HG02759 (cell line): ENCODE measurements around the gene MIGA1.

ENCODE experiments used
- ATAC-seq: cut with Tn5 transposase; IDR thresholded peaks from one replicate; pipeline ENCODE4 v1.9.1; 2021; ENCODE audit warnings: mild to moderate bottlenecking, moderate library complexity; ENCODE audit not compliant: unreplicated experiment

The MIGA1 gene

GRCh38 chr1:77846966-77847365, 67.5 kb downstream of the MIGA1 start:
- no peak for ATAC-seq

DNA sequence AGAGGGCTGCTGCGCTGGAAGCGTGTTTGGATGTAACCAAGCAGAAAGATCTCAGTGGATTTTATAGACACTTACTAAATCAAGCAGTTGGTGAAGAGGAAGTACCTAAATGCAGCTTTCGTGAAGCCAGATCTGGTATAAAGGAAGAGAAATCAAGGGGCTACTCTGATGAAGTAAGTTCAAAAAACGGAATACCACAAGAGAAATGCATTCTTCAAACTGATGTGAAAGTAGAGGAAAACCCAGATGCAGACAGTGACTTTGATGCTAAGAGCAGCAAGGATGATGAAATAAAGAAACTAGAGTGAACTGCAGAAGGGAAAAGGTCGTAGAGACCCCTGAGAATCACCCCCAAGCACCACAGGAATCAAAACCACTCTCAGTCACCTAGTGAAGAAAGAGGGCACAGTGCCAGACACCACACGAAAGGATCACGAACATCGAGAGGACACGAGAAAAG, 68.2 kb downstream of the MIGA1 start:
- ATAC-seq = peak; percentile 48

DNA sequence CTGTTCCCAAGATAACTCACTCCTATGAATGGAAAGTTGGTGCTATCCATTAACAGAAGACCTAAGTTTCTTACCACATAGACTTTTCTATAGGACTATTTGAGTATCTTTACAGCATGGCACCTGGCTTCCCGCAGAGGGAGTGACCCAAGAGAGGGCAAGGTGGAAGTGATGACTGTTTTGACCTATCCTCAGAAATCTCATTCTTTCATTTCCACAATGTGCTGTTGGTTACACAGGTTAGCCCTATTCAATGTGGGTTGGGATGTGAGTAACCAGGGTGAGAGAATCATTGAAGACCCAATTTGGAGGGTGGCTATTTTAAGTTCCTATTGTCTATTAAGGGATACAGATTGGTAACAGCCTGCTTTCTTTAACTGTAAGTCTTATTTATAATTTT, 70.6 kb downstream of the MIGA1 start:
- ATAC-seq = no peak

DNA sequence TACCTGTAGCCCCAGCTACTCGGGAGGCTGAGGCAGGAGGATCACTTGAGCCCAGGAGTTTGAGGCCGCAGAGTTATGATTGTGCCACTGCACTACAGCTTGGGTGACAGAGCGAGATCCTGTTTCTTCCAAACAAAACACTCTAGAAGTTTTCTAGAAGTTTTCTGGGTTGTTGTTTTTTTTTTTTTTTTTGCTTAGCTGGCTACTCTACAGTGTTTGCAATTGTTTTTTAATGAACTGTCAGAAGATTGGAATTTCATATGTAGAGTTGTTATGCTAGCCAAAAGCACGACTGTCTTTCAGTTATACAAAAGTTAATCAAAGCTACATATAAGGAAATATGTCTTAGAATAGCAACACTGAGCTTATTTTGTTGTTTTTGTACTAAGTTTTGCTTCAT, 78.1 kb downstream of the MIGA1 start:
- ATAC-seq = no peak

GRCh38 chr1:77858725-77859124, 79.3 kb downstream of the MIGA1 start:
- ATAC-seq = no peak

DNA sequence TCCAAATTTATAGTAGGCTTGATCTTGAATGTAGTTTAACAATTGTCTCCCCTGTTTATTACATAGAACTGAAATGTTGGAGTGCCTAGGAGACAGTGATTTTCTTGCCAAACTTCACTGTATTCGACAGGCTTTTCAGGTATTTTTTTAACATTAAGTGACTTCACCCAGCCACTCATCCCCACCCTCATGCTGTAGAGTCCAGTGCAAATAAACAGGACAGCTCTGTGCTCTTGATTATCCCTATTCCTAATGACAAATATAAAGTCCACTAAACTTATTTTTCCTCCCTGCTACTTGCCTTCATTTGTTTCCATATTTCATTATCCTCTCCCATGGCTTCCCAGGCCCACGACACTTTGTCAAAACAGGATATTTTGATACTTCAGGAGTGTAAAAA, 79.8 kb downstream of the MIGA1 start:
- no peak for ATAC-seq

DNA sequence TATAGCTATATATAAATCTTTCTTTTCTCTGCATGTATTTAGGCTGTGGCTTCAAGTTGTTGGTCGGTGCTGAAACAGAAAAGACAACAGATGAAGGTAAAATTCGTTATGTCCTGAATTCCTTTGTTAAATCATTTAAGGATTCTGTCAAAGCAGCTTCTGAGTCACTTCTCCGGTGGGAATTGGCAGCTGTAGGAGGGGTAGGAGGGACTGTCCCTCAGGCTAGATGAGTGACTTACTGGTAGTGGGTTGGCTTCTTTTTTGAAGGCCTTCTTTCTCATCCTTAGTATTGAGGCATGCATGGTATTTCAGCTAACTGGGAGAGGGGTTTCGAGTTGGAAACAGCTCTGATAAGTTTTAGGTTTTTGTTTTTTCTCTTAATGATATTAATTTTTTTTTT, 86.8 kb downstream of the MIGA1 start:
- no peak for ATAC-seq

- no peak for ATAC-seq
Observed at GRCh38 chr1:77872645-77873044, 93.2 kb downstream of the MIGA1 start.

- no peak for ATAC-seq
Observed at GRCh38 chr1:77873461-77873860, 94.0 kb downstream of the MIGA1 start.

DNA sequence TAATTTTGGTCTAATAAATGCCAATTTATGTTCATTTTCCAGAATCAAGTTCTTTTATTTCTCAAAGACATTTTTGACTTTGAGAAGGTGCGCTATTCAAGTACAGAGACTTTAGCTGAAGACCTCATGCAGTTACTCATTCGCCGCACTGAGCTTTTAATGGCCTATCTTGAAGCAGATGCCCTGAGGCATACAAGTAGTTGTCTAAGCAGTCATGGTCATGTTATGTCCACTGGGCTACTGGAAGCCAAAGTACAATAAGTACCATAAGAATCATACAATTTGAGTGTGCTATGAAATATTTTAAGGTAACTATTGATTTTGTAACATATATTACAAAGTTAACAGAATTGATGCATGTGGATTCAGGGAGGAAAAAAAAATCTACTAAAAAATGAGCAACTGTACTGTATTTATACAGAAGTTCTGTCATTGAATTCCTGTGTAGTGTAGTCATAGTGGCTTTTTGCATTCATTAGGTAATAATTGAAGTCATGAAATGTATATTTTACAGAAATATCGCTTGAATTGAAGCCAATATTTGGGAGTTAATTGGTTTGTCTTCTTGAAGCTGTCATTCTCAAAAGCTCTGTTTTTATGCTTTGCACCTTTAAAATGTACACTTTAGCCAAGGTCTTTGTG, 95.5 kb downstream of the MIGA1 start:
- no peak for ATAC-seq

DNA sequence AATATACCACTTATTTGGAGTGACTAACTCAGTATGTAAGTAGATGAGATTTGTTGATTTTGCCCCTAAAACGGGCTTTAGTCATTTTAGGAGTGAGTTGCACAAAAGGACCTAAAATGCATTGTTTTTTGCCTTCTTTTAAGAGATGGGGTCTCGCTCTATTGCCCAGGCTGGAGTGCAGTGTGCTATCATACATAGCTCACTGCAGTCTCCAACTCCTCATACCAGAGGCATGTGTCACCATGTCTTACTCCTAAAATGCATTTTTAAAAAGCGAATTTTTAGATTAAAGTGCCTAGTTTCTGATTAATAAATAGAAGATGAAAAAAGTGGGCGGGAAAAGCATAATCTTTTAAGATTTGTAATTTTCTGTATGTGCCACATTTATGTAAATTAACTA, 97.4 kb downstream of the MIGA1 start:
- no peak for ATAC-seq

GRCh38 chr1:77881061-77881460, 101.6 kb downstream of the MIGA1 start:
- no peak for ATAC-seq

GRCh38 chr1:77882411-77882810, 103.0 kb downstream of the MIGA1 start:
- no peak for ATAC-seq

GRCh38 chr1:77888081-77888780, 108.8 kb downstream of the MIGA1 start, which contains the start of gene NEXN:
Gene NEXN (plus strand): TSS chr1:77888624. CDS start chr1:77916107, 27,483 bp downstream.
- peak; percentile 34 for ATAC-seq

DNA sequence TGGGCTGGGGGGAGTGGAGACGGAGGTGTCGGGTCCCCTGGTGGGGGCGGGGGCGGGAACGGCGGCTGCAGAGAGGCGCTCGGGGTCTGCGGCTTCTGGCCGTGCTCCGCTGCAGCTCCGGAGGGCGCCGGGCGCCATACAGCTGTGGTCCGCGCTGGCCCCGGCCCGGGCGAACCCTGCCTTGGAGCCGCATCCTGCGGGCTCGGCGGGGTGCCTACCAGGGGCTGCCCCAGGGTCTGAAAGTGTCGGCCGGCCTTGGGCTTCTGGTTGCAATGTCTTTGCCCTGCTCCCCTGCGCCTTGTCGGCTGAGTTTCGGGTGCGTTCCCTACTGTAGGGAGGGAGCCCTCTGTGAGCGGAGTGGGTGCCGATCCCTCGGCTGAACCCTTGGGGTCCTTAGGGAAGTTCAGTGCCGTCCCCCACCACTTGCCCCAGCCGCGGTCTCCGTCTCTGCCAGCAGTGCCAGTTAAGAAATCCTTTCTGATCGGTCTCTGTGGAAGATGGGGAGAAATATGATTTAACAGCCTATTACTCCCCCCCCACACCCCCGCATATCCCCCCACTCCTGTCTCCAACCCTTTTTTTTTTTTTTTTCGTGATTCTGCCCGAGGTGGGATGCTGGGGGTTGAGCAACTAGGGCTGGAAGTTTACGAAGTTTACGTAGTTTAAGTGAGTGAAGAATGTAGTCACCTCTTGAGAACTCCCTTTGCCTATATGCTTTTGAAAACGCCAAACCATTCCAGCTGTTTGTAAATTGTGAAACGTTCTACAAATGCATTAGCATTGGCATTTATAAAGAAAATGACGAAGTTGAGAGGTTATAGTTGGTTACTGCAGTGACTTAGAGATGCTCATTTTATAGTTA, 109.6 kb downstream of the MIGA1 start:
- peak; percentile 76 for ATAC-seq

GRCh38 chr1:77889671-77890070, 110.2 kb downstream of the MIGA1 start:
- ATAC-seq = no peak

GRCh38 chr1:77891200-77891599, 111.8 kb downstream of the MIGA1 start:
- no peak for ATAC-seq

- ATAC-seq = no peak
Observed at GRCh38 chr1:77899647-77900320, 120.3 kb downstream of the MIGA1 start.

- ATAC-seq = no peak
Observed at GRCh38 chr1:77900687-77901293, 121.3 kb downstream of the MIGA1 start.

GRCh38 chr1:77905603-77906002, 126.2 kb downstream of the MIGA1 start:
- ATAC-seq = no peak
